KBM-7 (cell line): Measurements from ENCODE around the gene STK17A.
"Not testable (repeated sequence)": the region's sequence is repeated elsewhere in the genome, so short reads cannot be mapped to it uniquely, and the experiment has no call there.

Experiments used
- DNase-seq: peaks from one replicate; pipeline ENCODE4 v3.0.0-alpha.2; 2015
- in situ Hi-C: fragments of 300-500 bp; cut with MboI; formaldehyde crosslinking; loops from 2 replicates; pipeline ENCODE4 v1.14.3; 2020; ENCODE audit warnings: low sequenced_read_pairs, low pct_unique_long_range_greater_than_20kb, mixed read lengths

Gene STK17A

GRCh38 chr7:43648473-43649406 is 65.8 kb downstream of the STK17A start:
- in situ Hi-C loops: no loop called here
- peak; percentile 82 for DNase-seq

- DNase-seq: peak; percentile 84
- in situ Hi-C loops: no loop called here
Observed at GRCh38 chr7:43649755-43650274, 66.9 kb downstream of the STK17A start.

GRCh38 chr7:43650457-43651052 is 67.6 kb downstream of the STK17A start:
- in situ Hi-C loops: no loop called here
- DNase-seq: no peak

- DNase-seq: no peak
- in situ Hi-C loops: no loop called here
Observed at GRCh38 chr7:43652364-43652763, 69.5 kb downstream of the STK17A start.

- DNase-seq: no peak
- in situ Hi-C loops: no loop called here
Observed at GRCh38 chr7:43653466-43653865, 70.6 kb downstream of the STK17A start.

GRCh38 chr7:43653891-43654504 is 71.1 kb downstream of the STK17A start:
- in situ Hi-C loops: no loop called here
- no peak for DNase-seq

GRCh38 chr7:43655584-43655983 is 72.7 kb downstream of the STK17A start:
- in situ Hi-C loops: no loop called here
- no peak for DNase-seq

GRCh38 chr7:43656997-43657396 is 74.1 kb downstream of the STK17A start:
- in situ Hi-C loops: no loop called here

GRCh38 chr7:43658718-43659548 is 76.0 kb downstream of the STK17A start:
- in situ Hi-C loops: no loop called here
- no peak for DNase-seq

More at GRCh38 chr7:43656997-43657396, 74.1 kb downstream of the STK17A start:
- no peak for DNase-seq

- DNase-seq: no peak
- in situ Hi-C loops: no loop called here
Observed at GRCh38 chr7:43659549-43659896, 76.6 kb downstream of the STK17A start.

GRCh38 chr7:43660141-43660540 is 77.2 kb downstream of the STK17A start:
- no peak for DNase-seq
- in situ Hi-C loops: no loop called here

GRCh38 chr7:43664681-43665080 is 81.8 kb downstream of the STK17A start:
- no peak for DNase-seq
- in situ Hi-C loops: no loop called here

- in situ Hi-C loops: no loop called here
- DNase-seq: no peak
Observed at GRCh38 chr7:43666938-43667337, 84.0 kb downstream of the STK17A start.

- in situ Hi-C loops: no loop called here
- DNase-seq: no peak
Observed at GRCh38 chr7:43668035-43668434, 85.1 kb downstream of the STK17A start.

GRCh38 chr7:43669286-43670081 is 86.6 kb downstream of the STK17A start:
- DNase-seq: no peak
- in situ Hi-C loops: no loop called here

GRCh38 chr7:43671521-43671920 is 88.6 kb downstream of the STK17A start:
- in situ Hi-C loops: no loop called here
- no peak for DNase-seq

GRCh38 chr7:43673243-43673976 is 90.5 kb downstream of the STK17A start:
- peak; percentile 18 for DNase-seq
- in situ Hi-C loops: not testable (repeated sequence)
